Measurements from ENCODE around the gene RPL36A.

GRCh38 chrX:101377547-101377946 is 13.3 kb upstream of the RPL36A start:
- TF ChIP-seq TFAM (CRISPR knock-in tag; conservative IDR thresholded peaks at IDR 0.05): no peak
- TF ChIP-seq RFX5 (IDR thresholded peaks at IDR 0.05; ENCODE audit: low read depth, low read length): no peak

All from K562 (cell line).